SK-N-DZ (cell line): ENCODE results near the gene GCDH. TPM values are rescaled to one million over a fixed set of nuclear protein-coding genes. Genes with fewer than 3 reads are reported as not detected.
"Not testable (repeated sequence)": the region's sequence is repeated elsewhere in the genome, so short reads cannot be mapped to it uniquely, and the experiment has no call there.

Experiments used
- DNase-seq: peaks from one replicate; pipeline ENCODE4 v3.0.0-alpha.2; 2015; ENCODE audit warnings: low spot score
- polyA plus RNA-seq, 2 experiments: library from polyadenylated mRNA; depleted of rRNA; stranded (reverse); fragments of >200 nt; gene quantifications; 2 replicates each; pipeline ENCODE4 v1.2.3, GENCODE V29; 2014

Gene GCDH
- 55.9 and 85.5 TPM in 2 replicates for polyA plus RNA-seq (2014; cell fraction: cytosol; rRNA removed)
- 56.2 and 117 TPM in 2 replicates for polyA plus RNA-seq (2014; cell fraction: nucleus; rRNA removed)

- peak; percentile 99 for DNase-seq
Observed at GRCh38 chr19:12890787-12891552, at the start of gene GCDH. Gene GCDH, plus strand, starts transcription at chr19:12891160. Its CDS starts 145 bp downstream, at chr19:12891305.

- DNase-seq, result no peak
Observed at GRCh38 chr19:12842511-12842910, 48.4 kb upstream of the GCDH start.

- no peak for DNase-seq
Observed at GRCh38 chr19:12843328-12843727, 47.6 kb upstream of the GCDH start.

- no peak for DNase-seq
Observed at GRCh38 chr19:12843999-12844732, 46.8 kb upstream of the GCDH start.

GRCh38 chr19:12846613-12847012 lies 44.3 kb upstream of the GCDH start:
- not testable (repeated sequence) for DNase-seq

- peak; percentile 75 for DNase-seq
Observed at GRCh38 chr19:12847159-12848139, 43.5 kb upstream of the GCDH start.

- DNase-seq, result no peak
Observed at GRCh38 chr19:12856653-12857052, 34.3 kb upstream of the GCDH start.

GRCh38 chr19:12858041-12858928 lies 32.7 kb upstream of the GCDH start:
- DNase-seq, result no peak

GRCh38 chr19:12859546-12859945 lies 31.4 kb upstream of the GCDH start:
- no peak for DNase-seq

- no peak for DNase-seq
Observed at GRCh38 chr19:12864143-12864542, 26.8 kb upstream of the GCDH start.

- DNase-seq, result no peak
Observed at GRCh38 chr19:12864721-12865715, 25.9 kb upstream of the GCDH start.

- DNase-seq, result no peak
Observed at GRCh38 chr19:12865746-12866415, 25.1 kb upstream of the GCDH start.

GRCh38 chr19:12866416-12867119 lies 24.4 kb upstream of the GCDH start:
- DNase-seq, result no peak

- no peak for DNase-seq
Observed at GRCh38 chr19:12867120-12868099, 23.6 kb upstream of the GCDH start.

- DNase-seq, result no peak
Observed at GRCh38 chr19:12868540-12869112, 22.3 kb upstream of the GCDH start.

GRCh38 chr19:12871681-12872080 lies 19.3 kb upstream of the GCDH start:
- DNase-seq, result no peak
